ENCODE measurements around the gene ZNF622. TPM values are rescaled to one million over a fixed set of nuclear protein-coding genes. Genes with fewer than 3 reads are reported as not detected.
"Not testable (repeated sequence)": the region's sequence is repeated elsewhere in the genome, so short reads cannot be mapped to it uniquely, and the experiment has no call there.

ZNF622 gene
- total RNA-seq, 2 donors from 2014 or later, result 25.9 to 26.7 TPM

DNA sequence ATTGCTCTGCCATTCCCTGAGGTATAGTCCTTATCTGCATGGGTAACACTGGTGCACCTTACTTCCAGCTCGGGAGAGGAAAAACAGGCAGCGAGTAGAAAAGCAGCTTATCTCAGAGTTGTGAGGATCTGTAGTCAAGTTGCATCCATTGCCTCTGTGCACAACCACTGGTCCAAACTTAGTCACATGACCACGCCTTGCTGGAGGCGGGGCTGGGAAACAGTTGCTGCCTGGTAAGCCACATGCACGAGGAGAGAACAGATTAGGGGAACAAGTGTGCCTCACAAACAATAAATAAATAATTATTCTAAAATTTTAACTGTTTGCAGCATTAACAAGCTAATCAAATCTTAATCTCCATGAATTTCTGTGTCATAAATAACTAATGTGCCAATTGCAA, 18.6 kb downstream of the ZNF622 start:
- Histone ChIP-seq H3K4me3 (no peak overlapping the region), H3K9me3 (no peaks in the 10 kb centered on the region), H3K27me3 (replicated peaks; ENCODE audit: insufficient read depth) (no peaks in the 10 kb centered on the region), H3K4me1 (replicated peaks) (no peaks in the 10 kb centered on the region), H3K36me3 (peaks cover 0 to 13% of the 10 kb centered on the region in 2 donors), H3K27ac (no peak overlapping the region)
- 89% methylated on average over 5 of the region's 5 CpGs for WGBS
- DNase-seq (ENCODE audit: low spot score), result no peak
- TF ChIP-seq, protein P1, sequence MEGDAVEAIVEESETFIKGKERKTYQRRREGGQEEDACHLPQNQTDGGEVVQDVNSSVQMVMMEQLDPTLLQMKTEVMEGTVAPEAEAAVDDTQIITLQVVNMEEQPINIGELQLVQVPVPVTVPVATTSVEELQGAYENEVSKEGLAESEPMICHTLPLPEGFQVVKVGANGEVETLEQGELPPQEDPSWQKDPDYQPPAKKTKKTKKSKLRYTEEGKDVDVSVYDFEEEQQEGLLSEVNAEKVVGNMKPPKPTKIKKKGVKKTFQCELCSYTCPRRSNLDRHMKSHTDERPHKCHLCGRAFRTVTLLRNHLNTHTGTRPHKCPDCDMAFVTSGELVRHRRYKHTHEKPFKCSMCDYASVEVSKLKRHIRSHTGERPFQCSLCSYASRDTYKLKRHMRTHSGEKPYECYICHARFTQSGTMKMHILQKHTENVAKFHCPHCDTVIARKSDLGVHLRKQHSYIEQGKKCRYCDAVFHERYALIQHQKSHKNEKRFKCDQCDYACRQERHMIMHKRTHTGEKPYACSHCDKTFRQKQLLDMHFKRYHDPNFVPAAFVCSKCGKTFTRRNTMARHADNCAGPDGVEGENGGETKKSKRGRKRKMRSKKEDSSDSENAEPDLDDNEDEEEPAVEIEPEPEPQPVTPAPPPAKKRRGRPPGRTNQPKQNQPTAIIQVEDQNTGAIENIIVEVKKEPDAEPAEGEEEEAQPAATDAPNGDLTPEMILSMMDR (IDR thresholded peaks at IDR 0.05), result no peak
- no peak for TF ChIP-seq POLR2A (IDR thresholded peaks at IDR 0.05)
- TF ChIP-seq POLR2AphosphoS5 (IDR thresholded peaks at IDR 0.05), result no peak
- intact Hi-C loops (cut with DNase I), result no loop called here

DNA sequence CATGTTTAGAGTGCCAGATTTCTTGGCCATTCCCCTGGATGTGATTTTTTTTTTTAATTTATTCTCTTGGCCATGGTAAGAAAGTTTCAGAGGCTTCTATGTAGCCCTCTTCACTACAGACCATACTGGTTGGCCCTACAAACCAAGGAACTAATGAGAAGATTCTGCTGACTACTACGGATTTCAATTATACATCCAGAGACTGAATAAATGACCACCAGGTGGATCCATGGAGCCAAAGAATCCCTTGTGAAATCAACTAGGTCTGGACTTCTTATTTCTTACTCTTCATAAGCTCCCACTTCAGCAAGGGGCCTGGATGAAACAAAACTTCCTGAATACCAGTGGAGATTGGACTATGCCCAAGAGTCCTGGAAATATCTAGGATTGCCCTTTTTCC, 27.6 kb downstream of the ZNF622 start:
- Histone ChIP-seq H3K4me3 (no peak overlapping the region), H3K9me3 (no peaks in the 10 kb centered on the region), H3K27ac (no peak overlapping the region), H3K27me3 (replicated peaks; ENCODE audit: insufficient read depth) (no peaks in the 10 kb centered on the region), H3K4me1 (replicated peaks) (no peaks in the 10 kb centered on the region), H3K36me3 (no peaks in the 10 kb centered on the region)
- 78% methylated on average over 1 of the region's 1 CpG for WGBS
- DNase-seq (ENCODE audit: low spot score), result no peak
- intact Hi-C loops (cut with DNase I), result no loop called here
- no peak for TF ChIP-seq POLR2A (IDR thresholded peaks at IDR 0.05)
- TF ChIP-seq, protein P1 (IDR thresholded peaks at IDR 0.05), result no peak

DNA sequence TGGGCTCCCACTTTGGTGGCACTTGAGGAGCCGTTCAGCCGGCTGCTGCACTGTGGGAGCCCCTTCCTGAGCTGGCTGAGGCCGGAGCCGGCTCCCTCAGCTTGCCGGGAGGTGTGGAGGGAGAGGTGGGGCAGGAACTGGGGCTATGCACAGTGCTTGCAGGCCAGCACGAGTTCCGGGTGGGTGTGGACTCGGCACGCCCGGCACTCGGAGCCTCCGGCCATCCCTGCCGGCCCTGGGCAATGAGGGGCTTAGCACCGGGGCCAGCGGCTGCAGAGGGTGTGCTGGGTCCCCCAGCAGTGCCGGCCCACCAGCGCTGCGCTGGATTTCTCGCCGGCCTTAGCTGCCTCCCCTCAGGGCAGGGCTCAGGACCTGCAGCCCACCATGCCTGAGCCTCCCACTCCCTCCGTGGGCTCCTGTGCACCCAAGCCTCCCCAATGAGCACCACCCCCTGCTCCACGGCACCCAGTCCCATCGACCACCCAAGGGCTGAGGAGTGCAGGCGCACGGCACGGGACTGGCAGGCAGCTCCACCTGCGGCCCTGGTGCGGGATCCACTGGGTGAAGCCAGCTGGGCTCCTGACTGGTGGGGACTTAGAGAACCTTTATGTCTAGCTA, 29.4 kb downstream of the ZNF622 start:
- H3K9me3 ChIP-seq; H3K27ac ChIP-seq; H3K36me3 ChIP-seq; H3K27me3 ChIP-seq (replicated peaks; ENCODE audit: insufficient read depth); H3K4me3 ChIP-seq; intact Hi-C loops (cut with DNase I); DNase-seq (ENCODE audit: low spot score); H3K4me1 ChIP-seq (replicated peaks): not testable (repeated sequence)
- 89% methylated on average over 20 of the region's 28 CpGs for WGBS

DNA sequence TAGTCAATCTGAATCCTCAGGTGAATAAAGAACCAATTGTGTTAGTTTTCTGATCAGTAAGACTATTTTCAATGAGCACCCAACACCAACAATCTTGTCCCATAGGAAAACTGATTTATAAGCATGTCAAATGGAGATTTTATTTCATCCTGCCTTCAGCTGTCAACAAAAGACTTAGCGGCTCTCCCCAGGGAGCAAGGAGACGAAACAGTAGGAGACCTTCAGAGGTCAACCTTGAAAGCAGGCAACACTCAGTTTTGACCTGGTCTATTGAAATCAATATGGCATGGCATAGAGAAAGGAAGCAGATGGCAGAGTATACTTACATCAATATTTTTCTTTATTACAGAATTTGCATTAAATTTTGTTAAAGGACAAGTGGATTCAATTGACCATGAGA, 34.1 kb downstream of the ZNF622 start:
- no peaks in the 10 kb centered on the region for H3K9me3 ChIP-seq
- H3K36me3 ChIP-seq, result no peaks in the 10 kb centered on the region
- no peaks in the 10 kb centered on the region for H3K27me3 ChIP-seq (replicated peaks; ENCODE audit: insufficient read depth)
- H3K4me1 ChIP-seq (replicated peaks), result no peaks in the 10 kb centered on the region
- TF ChIP-seq POLR2A (IDR thresholded peaks at IDR 0.05), result no peak
- TF ChIP-seq, protein P1 (IDR thresholded peaks at IDR 0.05), result no peak
- no peak overlapping the region for H3K27ac ChIP-seq
- no peak overlapping the region for H3K4me3 ChIP-seq
- DNase-seq (ENCODE audit: low spot score), result no peak
- intact Hi-C loops (cut with DNase I), result no loop called here
- WGBS, result 71% methylated on average over 2 of the region's 2 CpGs

DNA sequence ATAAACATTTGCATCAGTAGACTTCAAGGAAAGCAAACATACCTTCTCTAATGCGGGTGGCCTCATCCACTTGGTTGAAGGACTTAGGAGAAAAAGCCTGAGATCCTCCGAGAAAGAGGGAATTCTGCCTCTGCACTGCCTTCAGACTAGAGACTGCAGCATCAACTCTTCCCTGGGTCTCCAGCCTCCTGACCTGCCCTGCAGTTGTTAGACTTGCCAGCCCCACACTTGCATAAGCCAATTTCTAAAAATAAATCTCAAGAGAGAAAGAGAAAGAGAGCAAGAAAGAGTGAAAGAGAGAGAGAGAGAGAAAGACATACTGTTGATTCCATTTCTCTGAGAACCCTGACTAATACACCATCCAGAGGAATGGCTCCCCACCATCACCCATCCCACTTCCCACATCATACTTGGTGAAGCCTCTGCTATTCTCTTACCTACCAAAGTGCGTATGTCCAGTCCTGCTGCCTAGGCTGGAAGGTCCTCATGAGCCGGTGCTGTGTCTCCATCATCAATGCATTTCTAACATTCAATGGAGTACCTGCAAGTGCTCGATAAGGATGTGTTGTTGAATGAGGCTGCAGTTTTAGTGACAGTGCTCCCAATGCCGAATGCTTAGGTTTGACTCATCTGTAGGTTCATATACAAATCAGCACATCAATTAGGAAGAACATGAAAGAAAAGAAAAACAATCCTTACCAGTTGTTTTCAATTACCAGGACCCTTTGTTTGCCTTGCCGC, 35.1 kb downstream of the ZNF622 start:
- WGBS, result 78% methylated on average over 7 of the region's 7 CpGs
- no peaks in the 10 kb centered on the region for H3K9me3 ChIP-seq
- no peaks in the 10 kb centered on the region for H3K36me3 ChIP-seq
- H3K4me3 ChIP-seq, result no peak overlapping the region
- TF ChIP-seq POLR2A (IDR thresholded peaks at IDR 0.05), result no peak
- no peaks in the 10 kb centered on the region for H3K27me3 ChIP-seq (replicated peaks; ENCODE audit: insufficient read depth)
- DNase-seq (ENCODE audit: low spot score), result no peak
- no peak overlapping the region for H3K27ac ChIP-seq
- intact Hi-C loops (cut with DNase I), result no loop called here
- no peaks in the 10 kb centered on the region for H3K4me1 ChIP-seq (replicated peaks)

DNA sequence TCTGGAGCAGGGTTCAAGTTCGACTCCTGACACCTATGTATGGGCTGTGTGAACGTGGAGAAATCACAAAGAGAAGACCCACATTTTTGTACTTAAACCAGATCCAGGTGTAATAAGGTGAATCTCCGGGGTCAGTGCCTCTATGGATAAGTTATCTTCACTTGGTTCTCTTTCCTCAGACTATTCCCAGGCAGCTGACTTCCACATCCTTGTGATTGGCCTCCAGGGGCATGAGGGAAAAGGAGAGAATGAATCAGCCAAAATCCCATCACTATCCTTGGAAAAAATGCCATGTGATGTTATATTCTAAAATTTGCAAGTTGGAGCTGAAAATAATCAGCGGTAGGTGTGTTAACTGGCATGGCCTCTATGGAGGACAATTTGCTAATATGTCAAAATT, 37.2 kb downstream of the ZNF622 start:
- no peak overlapping the region for H3K4me3 ChIP-seq
- H3K4me1 ChIP-seq (replicated peaks), result no peaks in the 10 kb centered on the region
- TF ChIP-seq, protein P1 (IDR thresholded peaks at IDR 0.05), result no peak
- no peak for TF ChIP-seq POLR2A (IDR thresholded peaks at IDR 0.05)
- TF ChIP-seq POLR2AphosphoS5 (IDR thresholded peaks at IDR 0.05), result no peak
- no peaks in the 10 kb centered on the region for H3K27me3 ChIP-seq (replicated peaks; ENCODE audit: insufficient read depth)
- no peak for DNase-seq (ENCODE audit: low spot score)
- WGBS, result 84% methylated on average over 4 of the region's 4 CpGs
- intact Hi-C loops (cut with DNase I), result no loop called here
- no peak overlapping the region for H3K27ac ChIP-seq
- H3K9me3 ChIP-seq, result no peaks in the 10 kb centered on the region
- no peaks in the 10 kb centered on the region for H3K36me3 ChIP-seq
